ENCODE data around the gene PDCD11.

DNA sequence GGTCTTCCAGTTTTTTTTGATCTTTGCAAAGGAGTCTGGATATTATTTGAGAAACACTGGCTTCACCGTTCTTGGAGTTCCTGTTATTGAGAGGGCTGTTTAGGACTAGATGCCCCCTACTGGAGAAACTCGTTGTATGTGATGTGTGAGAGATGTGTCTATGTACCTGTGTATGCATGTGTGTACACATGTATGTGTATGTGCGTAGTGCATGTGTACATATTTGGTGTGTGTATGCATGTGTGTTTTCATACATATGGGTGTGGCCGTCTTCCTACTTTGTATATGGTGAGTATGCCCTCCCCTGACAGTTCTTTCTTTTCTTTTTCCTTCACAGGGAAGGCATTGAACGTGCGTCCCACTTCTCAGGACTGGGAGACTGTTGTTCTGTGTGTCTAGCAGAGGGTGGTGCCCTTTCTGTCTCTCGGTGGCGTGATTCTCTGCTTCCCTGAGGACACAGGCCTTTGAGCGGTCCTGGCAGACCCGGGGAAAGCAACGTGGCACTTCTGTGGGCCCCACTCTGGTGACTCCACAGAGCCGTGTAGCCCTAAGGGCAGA is 85.6 kb downstream of the PDCD11 start:
- TF ChIP-seq, protein P1, sequence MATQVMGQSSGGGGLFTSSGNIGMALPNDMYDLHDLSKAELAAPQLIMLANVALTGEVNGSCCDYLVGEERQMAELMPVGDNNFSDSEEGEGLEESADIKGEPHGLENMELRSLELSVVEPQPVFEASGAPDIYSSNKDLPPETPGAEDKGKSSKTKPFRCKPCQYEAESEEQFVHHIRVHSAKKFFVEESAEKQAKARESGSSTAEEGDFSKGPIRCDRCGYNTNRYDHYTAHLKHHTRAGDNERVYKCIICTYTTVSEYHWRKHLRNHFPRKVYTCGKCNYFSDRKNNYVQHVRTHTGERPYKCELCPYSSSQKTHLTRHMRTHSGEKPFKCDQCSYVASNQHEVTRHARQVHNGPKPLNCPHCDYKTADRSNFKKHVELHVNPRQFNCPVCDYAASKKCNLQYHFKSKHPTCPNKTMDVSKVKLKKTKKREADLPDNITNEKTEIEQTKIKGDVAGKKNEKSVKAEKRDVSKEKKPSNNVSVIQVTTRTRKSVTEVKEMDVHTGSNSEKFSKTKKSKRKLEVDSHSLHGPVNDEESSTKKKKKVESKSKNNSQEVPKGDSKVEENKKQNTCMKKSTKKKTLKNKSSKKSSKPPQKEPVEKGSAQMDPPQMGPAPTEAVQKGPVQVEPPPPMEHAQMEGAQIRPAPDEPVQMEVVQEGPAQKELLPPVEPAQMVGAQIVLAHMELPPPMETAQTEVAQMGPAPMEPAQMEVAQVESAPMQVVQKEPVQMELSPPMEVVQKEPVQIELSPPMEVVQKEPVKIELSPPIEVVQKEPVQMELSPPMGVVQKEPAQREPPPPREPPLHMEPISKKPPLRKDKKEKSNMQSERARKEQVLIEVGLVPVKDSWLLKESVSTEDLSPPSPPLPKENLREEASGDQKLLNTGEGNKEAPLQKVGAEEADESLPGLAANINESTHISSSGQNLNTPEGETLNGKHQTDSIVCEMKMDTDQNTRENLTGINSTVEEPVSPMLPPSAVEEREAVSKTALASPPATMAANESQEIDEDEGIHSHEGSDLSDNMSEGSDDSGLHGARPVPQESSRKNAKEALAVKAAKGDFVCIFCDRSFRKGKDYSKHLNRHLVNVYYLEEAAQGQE (IDR thresholded peaks at IDR 0.05) = no peak
- TF ChIP-seq, protein P2, sequence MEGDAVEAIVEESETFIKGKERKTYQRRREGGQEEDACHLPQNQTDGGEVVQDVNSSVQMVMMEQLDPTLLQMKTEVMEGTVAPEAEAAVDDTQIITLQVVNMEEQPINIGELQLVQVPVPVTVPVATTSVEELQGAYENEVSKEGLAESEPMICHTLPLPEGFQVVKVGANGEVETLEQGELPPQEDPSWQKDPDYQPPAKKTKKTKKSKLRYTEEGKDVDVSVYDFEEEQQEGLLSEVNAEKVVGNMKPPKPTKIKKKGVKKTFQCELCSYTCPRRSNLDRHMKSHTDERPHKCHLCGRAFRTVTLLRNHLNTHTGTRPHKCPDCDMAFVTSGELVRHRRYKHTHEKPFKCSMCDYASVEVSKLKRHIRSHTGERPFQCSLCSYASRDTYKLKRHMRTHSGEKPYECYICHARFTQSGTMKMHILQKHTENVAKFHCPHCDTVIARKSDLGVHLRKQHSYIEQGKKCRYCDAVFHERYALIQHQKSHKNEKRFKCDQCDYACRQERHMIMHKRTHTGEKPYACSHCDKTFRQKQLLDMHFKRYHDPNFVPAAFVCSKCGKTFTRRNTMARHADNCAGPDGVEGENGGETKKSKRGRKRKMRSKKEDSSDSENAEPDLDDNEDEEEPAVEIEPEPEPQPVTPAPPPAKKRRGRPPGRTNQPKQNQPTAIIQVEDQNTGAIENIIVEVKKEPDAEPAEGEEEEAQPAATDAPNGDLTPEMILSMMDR (IDR thresholded peaks at IDR 0.05; ENCODE audit: low read depth, low read length, missing input control) = peak; percentile 46
- TF ChIP-seq RAD21 (IDR thresholded peaks at IDR 0.05) (peak; percentile 70 to 79), HNF4G (IDR thresholded peaks at IDR 0.05) (no peak), GABPA (IDR thresholded peaks at IDR 0.05 in 1 of 2, conservative IDR thresholded peaks at IDR 0.05 in 1 of 2) (no peak), RXRA (IDR thresholded peaks at IDR 0.05) (no peak), HNF4A (conservative IDR thresholded peaks at IDR 0.05) (no peak), JUND (IDR thresholded peaks at IDR 0.05) (no peak), TAF1 (conservative IDR thresholded peaks at IDR 0.05) (no peak), SP1 (IDR thresholded peaks at IDR 0.05) (no peak), FOXA1 (IDR thresholded peaks at IDR 0.05) (no peak)
- TF ChIP-seq, protein P3, sequence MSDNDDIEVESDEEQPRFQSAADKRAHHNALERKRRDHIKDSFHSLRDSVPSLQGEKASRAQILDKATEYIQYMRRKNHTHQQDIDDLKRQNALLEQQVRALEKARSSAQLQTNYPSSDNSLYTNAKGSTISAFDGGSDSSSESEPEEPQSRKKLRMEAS (IDR thresholded peaks at IDR 0.05) = no peak
- TF ChIP-seq, protein P4, sequence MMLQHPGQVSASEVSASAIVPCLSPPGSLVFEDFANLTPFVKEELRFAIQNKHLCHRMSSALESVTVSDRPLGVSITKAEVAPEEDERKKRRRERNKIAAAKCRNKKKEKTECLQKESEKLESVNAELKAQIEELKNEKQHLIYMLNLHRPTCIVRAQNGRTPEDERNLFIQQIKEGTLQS (IDR thresholded peaks at IDR 0.05) = no peak

All from liver (tissue), 3 donors.